Cardiac fibroblast (primary cell): ENCODE results near the gene SLC2A10.

Experiments used
- DNase-seq, 2 donors: peaks; one replicate each; pipeline versions ENCODE4 v3.0.0 to v3.0.0-alpha.2; 2010; ENCODE audit warnings: low read depth in 2 of 2
- H3K4me3 ChIP-seq, 2 donors: replicated peaks in 1 of 2; 1 replicate in 1 of 2; 2 replicates in 1 of 2; pipeline ENCODE4 v1.5.1; 2011; ENCODE audit warnings: low read depth in 2 of 2, low read length in 2 of 2, mild to moderate bottlenecking in 2 of 2, moderate library complexity in 1 of 2
- CTCF ChIP-seq: IDR thresholded peaks from one replicate; pipeline ENCODE4 v1.5.1; 2011; ENCODE audit warnings: low read depth, mild to moderate bottlenecking, low read length, inconsistent platforms

Gene SLC2A10

GRCh38 chr20:46702447-46703203 is 6.8 kb upstream of the SLC2A10 start:
- H3K4me3 ChIP-seq: no peak overlapping the region
- no peak for TF ChIP-seq CTCF
- no peak for DNase-seq

- no peak for TF ChIP-seq CTCF
- H3K4me3 ChIP-seq: no peak overlapping the region
- no peak for DNase-seq
Observed at GRCh38 chr20:46703435-46703834, 6.0 kb upstream of the SLC2A10 start.

- no peak overlapping the region for H3K4me3 ChIP-seq
- no peak for TF ChIP-seq CTCF
- DNase-seq: peak in 1 of 2 donors; percentile 31
Observed at GRCh38 chr20:46704714-46705377, 4.6 kb upstream of the SLC2A10 start.

GRCh38 chr20:46705378-46705729 is 4.1 kb upstream of the SLC2A10 start:
- no peak for TF ChIP-seq CTCF
- DNase-seq: peak in 1 of 2 donors; percentile 30
- H3K4me3 ChIP-seq: no peak overlapping the region

- H3K4me3 ChIP-seq: no peak overlapping the region
- no peak for DNase-seq
- TF ChIP-seq CTCF: no peak
Observed at GRCh38 chr20:46706242-46706641, 3.2 kb upstream of the SLC2A10 start.

GRCh38 chr20:46708172-46708860 is 1.1 kb upstream of the SLC2A10 start:
- DNase-seq: no peak
- TF ChIP-seq CTCF: peak; percentile 4
- H3K4me3 ChIP-seq: no peak overlapping the region
